HuH-7.5 (cell line): Measurements from ENCODE around the gene SEZ6.

Source experiments
- DNase-seq: peaks from one replicate; pipeline ENCODE4 v3.0.0; 2011; ENCODE audit warnings: low spot score

SEZ6 gene

DNA sequence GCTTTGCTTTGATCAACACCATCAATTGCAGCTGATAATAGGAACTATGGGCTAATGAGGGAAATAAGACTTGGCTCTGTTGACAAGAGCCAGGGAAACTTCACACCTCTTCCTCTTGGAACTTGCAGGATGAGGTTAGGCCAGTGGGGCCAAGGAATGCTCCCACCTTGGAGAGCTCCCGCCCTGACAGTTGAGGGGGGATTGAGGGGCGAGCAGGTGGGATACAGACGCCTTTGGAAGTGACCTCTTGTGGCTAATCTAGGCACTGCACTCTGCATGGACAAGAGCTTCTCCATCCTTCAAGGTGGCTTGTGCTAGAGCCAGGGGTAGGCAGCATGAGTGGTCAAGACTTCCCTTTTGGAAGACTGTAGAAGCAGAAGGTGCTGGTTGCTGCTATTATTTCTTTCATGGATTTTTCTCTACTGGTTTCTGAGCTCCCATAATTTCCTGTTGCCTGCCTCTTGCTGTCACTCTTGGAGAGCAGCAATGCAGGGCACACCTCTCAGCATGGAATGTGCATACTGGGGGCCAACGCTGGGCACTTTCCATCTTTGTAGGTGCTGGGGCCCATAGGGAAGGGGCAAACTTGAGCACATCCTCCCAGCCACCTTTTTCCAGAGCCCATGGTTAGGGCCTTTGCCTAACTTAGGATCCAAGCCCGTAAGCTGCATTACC, 52.3 kb downstream of the SEZ6 start:
- no peak for DNase-seq

DNA sequence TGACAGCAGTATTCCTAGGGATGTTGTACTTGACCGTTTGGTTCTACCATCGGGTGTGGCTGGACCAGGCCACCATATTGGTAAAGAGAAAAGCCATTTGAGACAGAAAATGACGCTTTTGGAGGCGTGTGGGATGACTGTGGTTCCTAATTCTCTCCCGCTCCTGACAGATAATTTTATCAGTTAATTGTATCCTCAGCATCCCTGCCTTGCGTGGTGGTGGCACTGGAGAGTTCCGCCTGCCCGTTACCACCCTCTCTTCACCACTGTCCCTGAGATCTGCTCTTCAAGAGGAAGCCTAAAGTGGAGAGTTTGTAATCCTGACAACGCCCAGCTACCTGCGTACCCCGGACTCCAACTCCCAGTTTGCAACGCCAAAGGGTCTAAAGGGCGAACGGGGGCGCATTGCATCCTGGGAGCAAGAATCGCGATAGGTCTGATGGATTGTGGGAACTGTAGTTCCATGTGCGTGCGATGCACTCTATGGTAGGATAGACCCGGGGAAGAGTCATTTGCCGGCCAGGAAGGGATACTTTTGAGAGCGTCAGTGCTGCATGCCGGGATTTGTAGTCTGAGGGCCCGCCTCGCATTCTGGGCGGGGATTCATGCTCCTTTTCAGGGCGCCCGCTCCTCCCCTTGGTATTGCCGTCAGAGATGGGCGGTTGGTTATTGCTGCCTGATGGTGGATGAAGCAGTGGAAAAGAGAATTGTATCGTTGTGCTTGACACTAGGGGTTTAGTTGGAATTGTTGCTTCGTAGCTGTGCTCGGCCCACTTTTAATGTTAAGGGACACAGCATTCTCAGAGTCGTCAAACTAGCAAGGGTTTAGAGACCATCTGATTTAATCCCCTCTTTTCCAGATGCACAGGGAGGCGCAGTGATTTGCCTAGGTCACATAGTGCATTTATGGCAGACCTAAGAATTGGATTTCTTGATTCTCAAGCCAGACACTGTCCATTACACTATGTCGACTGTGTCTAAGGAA, 53.5 kb downstream of the SEZ6 start:
- DNase-seq, result peak; percentile 96

- DNase-seq, result peak; percentile 96
These were observed 54.3 kb downstream of the SEZ6 start, which contains the start of gene PHF12 for GRCh38 chr17:28951428-28951990. Gene PHF12, minus strand, starts transcription at chr17:28951518. Its CDS starts 558 bp downstream, at chr17:28950960.

GRCh38 chr17:28950752-28951427, 54.9 kb downstream of the SEZ6 start:
- no peak for DNase-seq

GRCh38 chr17:28950017-28950751, 55.6 kb downstream of the SEZ6 start:
- DNase-seq, result no peak

- peak; percentile 59 for DNase-seq
These were observed 56.4 kb downstream of the SEZ6 start for GRCh38 chr17:28949185-28950016.

GRCh38 chr17:28948873-28949184, 57.0 kb downstream of the SEZ6 start:
- DNase-seq, result peak; percentile 59

- no peak for DNase-seq
These were observed 57.5 kb downstream of the SEZ6 start for GRCh38 chr17:28948342-28948741.

DNA sequence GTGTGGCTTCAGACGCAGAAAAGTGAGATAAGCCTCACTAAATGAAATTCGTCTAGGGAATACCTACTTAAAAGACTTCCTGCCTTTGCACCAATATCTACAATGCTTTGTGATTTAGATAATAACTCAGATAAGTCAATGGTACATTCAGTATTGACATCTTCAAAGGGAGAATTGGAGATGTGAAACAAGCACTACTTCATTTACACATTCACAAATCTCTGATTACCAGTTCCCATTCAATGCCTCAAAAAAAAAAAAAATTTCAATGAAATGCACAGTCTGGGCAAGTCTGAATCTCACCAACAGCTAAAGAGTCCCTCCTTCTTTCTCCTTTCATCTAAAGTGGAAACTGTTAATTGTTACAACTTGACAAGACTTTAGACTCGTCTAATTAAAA, 58.2 kb downstream of the SEZ6 start:
- no peak for DNase-seq

- no peak for DNase-seq
These were observed 59.6 kb downstream of the SEZ6 start for GRCh38 chr17:28946239-28946638.

DNA sequence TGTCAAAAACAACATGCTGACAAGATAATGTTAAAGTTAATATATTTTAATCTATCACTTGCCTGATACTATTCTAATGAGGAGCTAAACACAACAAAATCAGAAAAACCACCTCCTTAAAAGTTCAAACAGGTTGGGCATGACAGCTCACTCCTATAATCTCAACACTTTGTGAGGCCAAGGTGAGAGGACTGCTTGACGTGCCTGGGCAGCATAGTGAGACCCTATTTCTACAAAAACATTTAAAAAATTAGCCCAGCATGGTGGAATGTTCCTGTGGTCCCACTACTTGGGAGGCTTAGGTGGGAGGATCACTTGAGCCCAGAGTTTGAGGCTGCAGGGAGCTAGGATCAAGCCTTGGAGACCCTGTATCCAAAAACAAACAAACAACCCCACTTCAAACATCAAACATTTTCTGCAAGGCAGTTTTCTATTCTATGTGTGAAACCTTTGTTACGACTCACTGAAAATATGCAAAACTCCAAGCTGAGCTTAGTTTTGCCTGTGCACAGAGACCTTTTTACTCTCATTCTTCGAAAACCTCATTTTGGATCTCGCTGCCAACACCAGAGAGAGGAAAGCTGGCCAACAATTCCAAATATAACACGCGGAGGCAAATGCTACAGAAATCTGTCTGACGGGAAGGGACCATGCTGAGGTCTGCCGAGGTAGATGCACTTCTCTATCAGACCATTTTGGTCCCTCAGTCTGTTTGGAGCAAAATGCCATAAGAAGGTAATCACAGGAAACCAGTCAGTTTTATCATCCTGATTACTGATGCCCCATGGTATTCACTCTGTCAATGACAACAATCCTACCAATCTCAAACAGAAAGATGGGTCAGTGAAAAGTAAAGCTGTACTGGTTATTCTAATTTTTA, 60.7 kb downstream of the SEZ6 start:
- no peak for DNase-seq

- DNase-seq, result no peak
These were observed 61.5 kb downstream of the SEZ6 start for GRCh38 chr17:28944343-28944742.

DNA sequence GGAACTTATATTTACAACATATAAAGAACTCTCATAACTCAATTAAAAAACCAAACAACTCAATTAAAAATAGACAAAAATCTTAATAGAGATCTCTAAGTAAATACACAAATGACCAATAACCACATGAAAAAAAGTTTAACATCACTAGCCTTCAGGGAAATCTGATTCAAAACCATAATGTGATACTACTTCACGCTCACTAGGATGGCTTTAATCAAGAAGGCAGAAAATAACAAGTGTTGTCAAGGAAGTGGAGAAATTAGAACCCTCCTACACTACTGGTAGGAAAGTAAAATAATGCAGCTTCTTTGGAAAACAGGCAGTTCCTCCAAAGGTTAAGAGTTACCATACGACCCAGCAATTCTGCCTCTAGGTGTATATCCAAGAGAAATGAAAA, 62.9 kb downstream of the SEZ6 start:
- no peak for DNase-seq

DNA sequence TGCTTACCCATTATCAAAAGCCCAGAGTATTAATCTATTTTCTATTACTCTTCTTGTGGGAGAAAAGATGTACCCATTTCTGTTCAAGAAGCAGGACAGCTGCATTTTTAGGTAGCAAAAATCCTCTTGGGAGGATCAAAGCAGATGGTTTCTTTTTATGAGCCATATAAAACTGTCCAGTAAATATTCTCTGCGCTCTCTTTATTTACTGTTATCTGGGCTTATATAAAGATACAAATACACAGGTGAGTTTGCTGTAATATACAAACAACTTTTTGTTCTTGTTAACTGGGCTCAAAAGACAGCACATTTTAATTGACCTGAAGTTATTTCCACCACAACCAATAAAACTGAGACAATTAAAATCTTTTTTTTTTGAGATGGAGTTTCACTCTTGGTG, 64.6 kb downstream of the SEZ6 start:
- DNase-seq, result no peak

DNA sequence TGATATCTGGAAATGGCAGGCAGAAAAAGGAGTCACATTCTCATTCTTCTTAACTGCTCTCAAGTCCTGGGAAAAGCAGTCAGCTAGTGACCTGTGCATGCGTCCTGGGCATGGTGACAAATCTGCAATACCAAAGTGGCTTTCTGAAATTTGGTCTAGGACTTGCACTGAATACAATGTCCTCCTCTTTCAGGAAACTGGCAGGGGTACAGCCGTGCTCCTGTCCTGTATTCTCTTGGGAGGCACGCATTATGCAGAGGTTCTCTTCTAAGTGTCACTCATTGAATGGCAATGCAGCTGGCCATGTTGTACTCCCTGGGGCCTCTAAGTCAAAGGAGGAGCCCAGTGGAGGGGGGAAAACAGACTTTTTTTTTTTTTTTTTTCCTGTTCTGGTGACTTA, 65.2 kb downstream of the SEZ6 start:
- DNase-seq, result no peak

DNA sequence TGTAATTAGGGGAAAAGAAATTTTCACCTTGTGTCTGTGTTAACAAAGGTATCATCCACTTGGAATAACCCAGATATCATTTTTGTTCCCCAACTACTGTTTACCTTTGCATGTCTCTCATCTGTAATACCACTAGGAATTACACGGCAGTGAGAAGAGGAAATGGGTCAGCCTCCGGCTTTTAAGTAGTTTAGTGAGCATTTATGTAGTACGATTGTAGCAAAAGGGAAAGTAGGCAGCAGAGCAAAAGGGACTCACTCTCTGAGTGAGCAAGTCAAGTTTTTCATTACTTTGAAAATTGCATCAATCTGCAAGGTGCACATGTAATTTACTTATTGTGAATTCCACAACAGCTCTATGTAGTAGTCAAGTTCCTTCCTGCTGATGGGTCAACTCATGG, 65.7 kb downstream of the SEZ6 start:
- DNase-seq, result no peak

DNA sequence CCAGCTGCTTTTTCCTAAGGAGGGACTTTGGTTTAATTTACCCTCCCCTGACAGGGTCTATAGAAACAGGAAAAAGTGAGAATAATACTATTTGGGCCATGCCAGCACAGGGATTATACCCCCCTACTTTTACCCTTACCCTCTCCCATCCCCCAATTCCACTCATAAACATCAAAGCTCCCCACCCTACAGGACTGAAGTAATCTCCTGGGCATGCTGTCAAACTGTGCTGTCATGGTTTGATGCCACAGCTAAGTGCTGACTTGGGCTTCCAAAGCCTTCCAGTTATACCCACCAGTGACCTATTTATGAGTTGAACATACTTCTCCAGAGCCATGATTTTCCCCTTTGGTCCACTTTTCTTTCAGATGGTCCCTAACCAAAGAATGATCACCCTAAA, 67.3 kb downstream of the SEZ6 start:
- no peak for DNase-seq

DNA sequence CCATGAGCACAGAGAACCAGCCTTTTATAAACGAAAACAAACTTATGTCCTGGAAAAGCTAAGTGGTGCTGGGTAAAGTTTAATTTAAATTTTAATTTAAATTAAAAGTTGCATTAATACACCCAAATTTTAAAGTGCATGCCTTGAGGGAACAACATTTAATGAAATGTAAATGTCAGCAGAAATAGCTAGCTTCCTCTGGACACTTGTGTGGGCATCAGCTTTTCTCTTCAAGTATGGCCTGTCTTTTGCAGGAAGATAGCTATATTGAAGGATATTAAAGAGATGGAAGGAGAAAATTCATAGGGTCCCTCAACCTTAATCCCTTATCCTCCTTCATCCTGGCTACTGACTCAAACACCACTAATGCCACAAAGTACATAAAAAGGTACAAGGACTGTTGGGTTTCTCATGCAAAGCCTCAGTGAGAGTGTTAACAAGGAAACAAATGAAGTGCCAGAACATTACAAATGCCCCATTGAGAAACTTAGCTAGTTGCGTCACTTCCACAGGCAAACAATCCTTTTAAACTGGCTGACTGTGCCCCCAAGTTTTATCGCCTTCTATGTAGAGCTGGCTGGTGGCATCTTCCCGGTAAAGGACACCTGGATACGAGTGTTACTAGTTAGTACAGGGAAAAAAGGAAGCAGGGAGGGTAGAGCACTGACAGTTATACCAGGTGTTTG, 68.6 kb downstream of the SEZ6 start:
- no peak for DNase-seq

DNA sequence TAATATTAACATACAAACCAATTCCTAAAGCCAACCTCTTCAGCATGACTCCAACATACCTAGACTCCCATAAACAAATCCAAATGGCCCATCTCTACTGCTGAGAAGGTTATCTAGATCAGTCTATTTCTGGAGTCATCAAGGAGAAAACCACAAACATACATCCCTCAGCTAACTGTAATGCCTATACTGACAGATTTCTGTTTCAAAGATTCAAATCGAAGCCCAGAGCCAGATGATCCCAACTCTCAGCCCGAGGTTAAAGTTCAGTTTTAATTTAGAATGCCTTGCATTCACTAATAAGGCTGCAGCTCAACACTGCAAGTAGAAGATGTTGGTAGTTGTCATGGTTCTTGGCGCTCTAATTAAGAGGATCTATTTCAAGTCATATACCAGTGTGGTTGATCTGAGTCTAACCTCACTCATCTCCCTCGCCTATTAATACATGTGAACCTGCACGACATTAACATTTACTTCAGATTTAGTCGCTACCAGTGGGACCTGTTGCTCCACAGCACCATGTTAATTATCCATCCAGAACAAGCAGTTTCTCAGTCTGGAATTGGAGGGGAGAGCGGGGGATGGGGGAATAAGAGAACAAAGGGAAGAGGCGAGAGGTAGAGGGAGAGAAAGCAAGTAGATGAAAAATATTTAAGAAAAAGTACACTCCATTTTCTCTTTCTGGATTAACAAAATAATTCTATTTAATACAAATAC, 69.9 kb downstream of the SEZ6 start:
- no peak for DNase-seq
